Activated T-helper 1 cell treated with anti-CD3 and anti-CD28 coated beads, Interleukin-2, amount 50 U/mL, for 16 hours (primary cell): Measurements from ENCODE around the gene FNDC8.
"Not testable (repeated sequence)": the region's sequence is repeated elsewhere in the genome, so short reads cannot be mapped to it uniquely, and the experiment has no call there.

ENCODE experiments used
- DNase-seq, 2 donors: peaks; one replicate each; pipeline ENCODE4 v3.0.0-alpha.2; 2020; ENCODE audit warnings: low read depth in 1 of 2, low spot score in 1 of 2

FNDC8 gene

DNA sequence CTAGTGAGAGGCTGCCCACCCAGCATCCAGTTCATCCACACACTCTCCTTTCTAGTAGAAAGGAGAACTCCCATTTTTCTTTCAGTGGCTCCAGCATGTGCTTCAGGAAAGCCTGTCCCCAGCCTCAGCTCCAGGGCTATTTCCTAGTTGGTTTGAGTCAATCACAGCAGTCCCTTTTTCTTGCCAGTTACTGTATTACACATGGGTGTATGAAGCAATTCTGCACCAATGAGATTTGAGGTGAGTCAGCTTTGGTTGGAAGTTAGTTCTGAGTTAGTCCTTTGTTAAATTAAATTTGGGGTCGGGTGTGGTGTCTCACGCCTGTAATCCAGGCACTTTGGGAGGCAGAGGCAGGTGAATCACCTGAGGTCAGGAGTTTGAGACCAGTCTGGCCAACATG lies 26.5 kb upstream of the FNDC8 start:
- no peak for DNase-seq

DNA sequence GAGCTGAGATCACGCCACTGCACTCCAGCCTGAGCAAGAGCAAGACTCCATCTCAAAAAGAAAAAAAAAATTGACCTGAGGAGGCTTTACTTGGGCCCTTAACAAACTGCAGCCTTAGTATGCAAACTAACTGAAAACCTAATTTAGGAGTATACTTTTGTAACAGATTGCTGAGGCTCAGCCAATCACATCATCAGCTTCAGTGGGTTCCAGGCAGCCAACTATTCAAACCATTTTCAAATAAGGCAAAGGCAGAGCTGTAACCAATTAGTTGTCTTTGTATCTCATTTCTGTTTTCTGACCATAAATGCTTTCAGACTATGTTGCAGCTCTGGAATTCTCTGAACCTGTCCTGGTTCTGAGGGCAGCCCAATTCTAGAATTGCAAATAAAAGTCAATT lies 25.7 kb upstream of the FNDC8 start:
- no peak for DNase-seq

DNA sequence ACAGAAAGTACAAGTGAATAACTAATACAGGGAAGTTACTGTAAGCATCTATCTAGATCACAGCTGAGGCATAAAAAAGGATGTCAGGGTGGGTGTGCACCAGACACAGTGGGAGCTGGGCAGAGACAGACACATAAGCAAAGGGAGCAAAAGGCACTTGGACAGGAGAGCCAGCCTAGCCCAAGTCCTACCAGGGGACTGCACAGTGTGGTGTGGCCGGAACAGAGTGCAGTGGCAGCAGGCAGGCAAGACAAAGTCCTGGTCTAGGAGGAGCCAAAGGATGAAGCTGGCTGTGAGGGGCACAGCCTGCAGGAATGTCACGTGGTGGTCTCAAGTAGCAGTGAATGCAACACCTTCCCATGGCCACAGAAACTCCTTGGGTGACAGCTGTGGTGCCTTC lies 23.6 kb upstream of the FNDC8 start:
- no peak for DNase-seq

DNA sequence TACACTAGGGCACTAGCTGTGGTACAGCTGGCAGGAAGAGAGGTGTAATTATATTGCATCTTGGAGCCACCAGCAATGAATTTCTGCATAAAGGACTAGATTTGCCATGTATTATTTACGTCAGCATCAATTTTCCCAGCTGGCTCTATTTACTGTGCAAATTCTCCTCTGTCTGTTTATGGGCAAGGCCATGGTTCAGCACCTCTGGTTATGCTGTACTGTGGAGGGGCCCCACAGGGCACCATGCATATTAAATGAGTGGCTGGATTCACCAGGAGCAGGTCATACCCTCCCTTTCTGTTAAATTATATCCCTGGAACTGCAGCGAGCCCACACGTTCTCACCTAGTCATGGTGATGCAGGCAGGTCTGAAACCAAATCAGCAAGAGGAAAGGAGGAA lies 21.5 kb upstream of the FNDC8 start:
- no peak for DNase-seq

DNA sequence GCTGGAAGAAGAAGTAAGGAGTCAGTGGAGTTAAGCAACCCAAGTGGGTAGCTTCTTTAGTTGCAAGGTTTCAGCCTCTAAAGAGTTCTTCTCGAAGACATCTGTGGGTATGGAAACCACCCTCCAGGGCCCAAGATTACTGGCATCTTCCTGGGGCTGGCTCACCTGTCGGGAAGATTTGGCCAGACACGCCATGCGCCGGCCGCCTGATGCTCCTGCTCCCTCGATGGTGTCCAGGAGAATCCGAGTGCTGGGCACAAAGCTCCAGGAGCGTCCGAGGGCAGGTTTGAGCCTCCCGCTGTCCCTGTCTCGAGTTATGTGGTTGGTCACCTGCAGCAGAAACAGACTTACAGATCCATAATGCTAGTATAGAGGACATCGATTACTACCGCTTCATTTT lies 20.4 kb upstream of the FNDC8 start:
- DNase-seq = no peak

DNA sequence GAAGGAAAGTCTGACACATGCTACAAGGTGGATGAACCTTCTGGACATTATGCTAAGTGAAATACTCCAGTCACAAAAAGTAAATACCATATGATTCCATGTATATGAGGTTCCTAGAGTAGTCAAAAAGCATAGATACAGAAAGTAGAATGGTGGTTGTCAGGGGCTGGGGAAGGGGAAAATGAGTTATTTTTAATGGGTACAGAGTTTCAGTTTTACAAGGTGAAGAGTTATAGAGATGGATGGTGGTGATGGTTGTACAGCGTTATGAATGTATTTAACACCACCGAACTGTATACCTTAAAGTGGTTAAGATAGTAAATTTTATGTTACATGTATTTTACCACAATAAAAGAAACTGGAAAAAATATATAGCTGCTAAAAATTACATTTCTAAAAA lies 19.7 kb upstream of the FNDC8 start:
- no peak for DNase-seq

DNA sequence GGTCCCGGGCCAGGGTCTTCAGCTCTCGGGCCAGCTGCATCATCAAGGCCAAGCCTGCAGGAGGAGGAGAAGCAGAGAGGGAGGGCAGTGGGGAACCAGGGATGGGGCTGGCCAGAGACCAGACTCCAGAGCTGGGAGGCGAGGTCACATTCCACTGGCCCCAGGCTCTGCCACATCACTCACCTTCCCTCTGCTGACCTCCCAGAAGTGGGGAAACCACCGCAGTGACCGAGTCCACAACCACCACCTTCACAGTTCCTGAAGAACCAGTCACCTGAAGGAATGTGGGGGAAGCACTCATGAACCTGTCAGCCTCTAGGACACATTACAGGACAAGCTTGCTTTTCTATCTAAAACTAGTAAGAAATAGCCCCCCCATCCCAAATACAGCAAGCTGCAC lies 18.1 kb upstream of the FNDC8 start:
- DNase-seq = no peak

DNA sequence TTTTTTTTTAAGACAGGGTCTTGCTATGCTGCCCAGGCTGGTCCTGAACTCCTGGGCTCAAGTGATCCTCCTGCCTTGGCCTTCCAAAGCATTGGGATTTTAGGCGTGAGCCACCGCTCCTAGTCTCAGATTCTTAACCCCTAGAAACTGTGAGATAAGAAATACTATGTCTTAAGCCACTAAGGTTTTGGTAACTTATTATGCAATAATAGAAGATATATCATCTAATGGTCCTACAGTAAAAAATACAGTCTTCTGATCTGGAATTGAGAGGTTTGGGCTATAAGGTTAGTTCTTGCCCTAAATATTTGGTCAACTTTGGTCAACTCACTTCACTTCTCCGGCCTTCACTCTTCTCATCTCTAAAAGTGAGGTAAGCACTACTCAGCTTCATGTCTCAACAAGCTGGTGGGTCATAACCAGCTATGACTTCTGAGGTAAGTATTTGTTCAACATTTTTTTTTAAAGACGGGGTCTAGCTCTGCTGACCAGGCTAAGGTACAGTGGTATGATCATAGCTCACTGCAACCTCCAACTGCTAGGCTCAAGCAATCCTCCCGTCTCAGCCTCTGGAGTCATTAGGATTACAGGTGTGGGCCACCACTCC lies 16.5 kb upstream of the FNDC8 start:
- DNase-seq = no peak

DNA sequence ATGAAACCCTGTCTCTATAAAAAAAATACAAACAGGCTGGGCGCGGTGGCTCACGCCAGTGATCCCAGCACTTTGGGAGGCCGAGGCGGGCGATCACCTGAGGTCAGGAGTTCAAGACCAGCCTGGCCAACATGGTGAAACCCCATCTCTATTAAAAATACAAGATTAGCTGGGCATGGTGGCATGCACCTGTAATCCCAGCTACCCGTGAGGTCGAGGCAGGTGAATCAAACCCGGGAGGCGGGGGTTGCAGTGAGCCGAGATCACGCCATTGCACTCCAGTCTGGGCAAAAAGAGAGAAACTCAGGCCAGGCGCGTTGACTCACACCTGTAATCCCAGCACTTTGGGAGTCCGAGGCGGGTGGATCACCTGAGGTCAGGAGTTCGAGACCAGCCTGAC lies 10.6 kb upstream of the FNDC8 start:
- not testable (repeated sequence) for DNase-seq

DNA sequence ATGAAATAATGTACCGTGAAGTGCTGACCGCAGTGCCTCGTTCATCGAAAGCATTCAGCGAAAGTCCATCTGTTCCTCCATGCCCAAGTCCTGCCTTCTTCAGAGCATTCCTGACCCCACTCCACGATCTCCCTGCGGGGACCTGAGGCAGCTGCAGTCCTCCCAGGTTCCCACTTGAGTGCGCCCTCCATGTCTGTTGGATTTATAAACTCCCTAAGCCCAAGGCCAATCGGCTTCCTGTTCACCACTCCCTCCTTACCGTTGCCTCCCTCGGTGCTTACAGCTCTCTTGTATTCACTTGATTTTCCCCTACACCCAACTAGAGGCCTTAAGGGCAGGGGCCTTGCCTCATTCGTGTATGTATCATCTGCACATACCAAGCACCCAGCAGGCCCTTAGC lies 4.6 kb upstream of the FNDC8 start:
- DNase-seq = no peak

DNA sequence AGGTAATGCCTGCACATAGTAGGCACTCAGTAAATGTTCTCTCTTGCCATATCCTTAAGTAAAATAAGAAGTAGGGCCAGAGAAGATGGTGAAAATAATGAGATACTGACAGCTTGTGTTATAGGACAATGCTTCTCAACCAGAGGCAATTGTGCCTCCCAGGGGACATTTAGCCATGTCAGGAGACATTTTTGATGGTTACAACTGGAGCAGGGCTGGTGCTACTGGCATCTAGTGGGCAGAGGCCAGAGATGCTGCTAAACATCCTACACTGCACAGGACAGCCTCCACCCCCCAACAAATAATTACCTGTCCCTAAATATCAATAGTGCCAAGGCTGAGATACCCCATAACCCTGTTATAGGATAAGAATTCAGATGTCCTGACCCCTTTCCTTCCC lies 3.4 kb upstream of the FNDC8 start:
- DNase-seq = no peak

DNA sequence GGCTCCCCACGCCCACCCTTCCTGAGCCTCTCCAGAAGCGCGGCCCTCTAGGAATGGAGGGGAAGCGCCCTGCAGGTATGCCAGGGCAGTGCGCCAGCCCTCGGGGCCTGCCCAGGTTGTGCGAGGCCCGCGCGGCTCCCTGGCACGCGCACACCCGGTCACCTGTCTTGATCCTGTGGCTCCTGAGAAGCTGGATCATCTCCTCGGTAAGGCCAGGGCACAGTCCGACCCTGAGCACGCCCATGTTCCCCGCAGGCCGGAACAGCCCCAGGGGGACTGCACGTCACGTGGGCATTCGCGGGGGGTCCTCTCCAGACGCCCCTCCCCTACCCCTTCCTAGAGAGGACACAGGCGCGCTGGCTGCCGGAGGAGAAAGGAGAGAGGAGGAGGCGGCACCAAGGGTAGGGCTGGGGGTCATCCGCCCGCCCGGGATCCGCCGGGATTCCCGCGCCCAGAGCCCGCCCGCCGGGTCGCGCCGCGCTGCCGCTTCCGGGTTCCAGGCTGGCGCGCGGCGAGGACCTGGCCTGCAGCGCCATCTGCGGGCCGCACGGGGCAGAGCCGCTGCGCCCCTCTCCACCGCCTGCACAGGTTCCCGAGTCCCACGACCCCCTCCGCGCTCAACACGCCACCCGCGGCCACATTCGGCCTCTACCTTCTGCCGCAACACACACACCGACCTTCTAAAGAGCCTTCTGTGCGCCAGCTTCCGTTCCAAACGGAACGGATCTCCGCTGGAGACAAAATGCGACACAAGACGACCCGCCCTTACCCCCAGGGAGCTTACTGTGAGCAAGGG lies 1.8 kb upstream of the FNDC8 start, which contains the start of gene RAD51D:
Gene RAD51D (minus strand): TSS at position 491 of the 796 bp plus-strand sequence. CDS start 247 bp downstream, at position 244.
- DNase-seq = peak; percentile 52 to 69

DNA sequence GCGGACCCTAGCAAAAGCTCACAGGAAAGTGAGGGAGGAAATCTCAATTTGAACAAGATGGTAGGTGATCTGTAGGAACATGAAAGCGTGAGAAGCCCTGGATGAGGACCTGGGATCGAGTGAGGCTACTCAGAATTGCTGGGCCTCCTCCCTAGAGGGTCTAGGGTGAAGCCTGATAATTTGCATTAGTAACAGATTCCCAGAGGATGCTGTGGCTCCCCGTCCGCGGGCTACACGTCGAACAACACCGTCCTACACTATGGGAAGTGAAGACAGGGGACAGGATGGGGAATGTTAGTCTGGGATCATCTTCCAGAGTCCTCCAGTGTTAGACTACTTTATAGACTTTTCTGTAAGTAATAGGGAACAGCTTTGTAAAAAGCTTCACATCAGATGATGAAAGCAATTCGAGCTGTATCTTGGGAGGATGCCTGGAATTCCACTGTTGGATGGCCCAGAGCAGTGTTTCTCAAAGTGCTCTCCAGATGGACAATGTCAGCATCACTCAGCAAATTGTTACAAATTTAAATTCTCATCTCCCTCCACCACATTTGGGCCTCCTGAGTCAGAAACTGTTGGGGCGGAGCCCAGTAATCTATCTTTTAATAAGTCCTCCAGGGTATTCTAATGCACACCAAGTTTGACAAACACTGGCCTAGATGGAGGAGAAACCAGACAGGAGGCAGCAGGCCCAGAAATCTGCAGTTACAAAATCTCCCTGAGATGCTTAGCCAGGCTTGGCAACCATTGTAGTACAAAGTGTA lies 6.5 kb downstream of the FNDC8 start:
- no peak for DNase-seq

DNA sequence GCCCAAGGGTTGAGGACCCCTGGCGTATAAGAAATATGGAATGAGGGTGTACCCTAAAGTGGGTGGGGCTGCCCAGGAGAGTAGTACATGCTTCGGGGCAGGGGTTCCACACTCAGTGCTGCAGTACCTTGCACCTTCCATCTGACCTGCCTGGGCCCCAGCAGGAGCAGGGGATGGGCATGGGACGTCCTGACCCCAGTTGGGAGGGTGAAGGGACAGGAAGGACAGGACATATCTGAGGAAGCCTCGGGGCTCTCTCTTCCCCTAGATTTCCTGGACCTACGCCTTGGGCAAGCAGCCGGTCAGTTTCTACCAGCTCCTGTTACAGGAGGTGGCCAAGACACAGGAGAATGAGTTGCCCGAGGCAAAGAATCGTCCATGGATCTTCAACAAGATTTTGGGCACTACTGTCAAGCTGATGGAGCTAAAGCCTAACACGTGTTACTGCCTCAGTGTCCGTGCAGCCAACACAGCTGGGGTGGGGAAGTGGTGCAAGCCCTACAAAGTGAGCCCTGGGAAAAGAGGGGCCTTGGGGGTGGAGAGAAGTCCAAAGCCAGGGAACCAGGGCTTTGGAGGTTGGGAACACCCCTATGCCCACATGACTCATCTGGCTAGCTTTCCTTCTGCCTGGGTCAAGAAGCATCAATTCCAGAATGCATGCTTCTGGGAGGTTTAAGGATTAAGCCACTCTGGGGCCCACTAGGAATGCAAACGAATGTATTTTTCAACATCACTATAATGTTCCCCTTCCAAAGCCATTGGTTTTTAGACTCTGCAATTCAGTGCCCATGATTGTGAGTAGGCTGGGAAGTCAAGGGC lies 7.9 kb downstream of the FNDC8 start:
- DNase-seq = no peak

DNA sequence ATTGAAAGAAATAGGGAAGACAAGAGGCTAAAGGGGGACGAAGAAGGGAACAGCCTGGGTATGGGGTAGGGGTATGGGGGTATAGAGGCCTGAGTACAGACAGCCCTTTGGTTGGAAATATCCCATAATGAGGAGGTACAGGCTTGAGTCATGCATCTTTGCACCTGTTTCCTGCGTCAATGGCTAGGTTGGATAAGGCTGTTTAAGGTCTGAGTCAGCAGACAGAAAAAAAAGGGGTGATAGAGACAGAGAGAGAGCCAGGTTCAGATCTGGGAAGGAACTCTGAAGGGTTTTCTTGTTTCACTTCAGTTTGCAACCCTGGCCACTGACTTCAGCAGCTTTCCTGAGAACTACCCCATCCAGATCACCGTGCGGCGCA lies 8.5 kb downstream of the FNDC8 start:
- no peak for DNase-seq

DNA sequence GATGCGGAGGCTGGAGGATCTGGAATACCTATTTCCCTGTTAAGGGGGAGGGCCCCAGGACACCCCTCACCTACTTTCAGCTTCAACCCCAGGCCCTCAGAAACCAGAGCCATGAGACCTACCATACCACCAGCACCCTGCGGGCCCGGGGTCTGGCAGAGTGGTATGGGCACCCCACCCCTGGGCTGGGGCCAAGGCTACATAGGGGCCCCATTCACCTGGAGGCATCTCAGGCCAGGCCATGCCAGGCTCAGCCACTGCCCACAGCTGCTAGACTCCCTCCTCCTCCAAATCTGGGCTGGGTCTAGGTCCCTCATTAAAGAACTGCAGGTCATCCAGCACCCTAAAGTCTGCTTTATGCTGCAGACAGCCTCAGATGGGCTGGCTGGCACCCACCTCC lies 9.0 kb downstream of the FNDC8 start:
- no peak for DNase-seq

DNA sequence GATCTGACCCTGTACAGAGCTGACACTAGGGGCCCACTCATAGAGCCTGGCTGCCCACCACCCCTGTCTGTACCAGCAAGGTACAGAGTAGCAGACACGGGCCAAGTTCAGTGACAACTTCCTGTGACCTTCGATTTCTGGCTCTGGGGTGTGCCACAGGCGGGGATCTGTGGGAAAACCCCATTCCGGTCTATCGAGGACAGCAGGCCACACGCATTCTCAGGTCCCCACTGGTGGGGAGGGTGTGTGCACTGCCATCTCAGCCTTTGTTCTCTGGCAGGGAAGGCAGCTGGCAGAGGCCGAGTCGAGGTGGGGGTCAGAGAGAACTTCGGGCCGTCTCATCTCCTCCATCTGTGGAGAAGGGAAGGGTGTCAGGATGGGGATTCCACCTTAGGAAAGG lies 10.7 kb downstream of the FNDC8 start:
- DNase-seq = no peak

DNA sequence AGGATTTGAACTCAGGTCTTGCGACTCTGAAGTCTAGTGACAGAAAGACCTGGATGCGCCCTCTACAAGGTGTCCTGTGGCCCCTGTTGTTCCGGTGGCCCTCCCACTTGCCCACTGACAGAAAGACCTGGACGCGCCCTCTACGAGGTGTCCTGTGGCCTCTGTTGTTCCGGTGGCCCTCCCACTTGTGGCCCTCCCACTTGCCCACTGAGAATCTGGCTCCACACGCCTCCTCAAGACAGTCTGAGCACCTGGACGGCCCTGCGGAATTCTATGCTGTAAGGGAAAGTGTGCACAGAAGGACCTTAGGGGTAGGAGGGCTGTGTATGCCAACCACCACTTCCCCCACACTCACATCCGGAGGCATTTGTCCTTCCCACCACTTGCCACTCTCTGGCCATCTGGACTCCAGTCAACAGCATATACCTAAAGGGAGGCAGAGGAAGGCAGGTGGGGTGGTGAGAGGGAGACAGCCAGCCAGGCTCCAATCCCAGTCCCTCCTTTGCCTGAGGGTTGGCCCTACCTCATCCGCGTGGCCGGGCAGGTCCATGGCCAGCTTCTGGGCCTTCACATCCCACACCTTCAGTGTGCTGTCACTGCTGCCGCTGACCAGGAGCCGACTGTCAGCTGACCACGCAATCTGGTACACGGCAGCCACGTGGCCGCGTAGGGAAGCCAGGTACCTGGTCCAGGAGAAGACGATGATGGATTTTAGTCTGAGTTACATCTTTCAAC lies 11.6 kb downstream of the FNDC8 start:
- DNase-seq = no peak

DNA sequence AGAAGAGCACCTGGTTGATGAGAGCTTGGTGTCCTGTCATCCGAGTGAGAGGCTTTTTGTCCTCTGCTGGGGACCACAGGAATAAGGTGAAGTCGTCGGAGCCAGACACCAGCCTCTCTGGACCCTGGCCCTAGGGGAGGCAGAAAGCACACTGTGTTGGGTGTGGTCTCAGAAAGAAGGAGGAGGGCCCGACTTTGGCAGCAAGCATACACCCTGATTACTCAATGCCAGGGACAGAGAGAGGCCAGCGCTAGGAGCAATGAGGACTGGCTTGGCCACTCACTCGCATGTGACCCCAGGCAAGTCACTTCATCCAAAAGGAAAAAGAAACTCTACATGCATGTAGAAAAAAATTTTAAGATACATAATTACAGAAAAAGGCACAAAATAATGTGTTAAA lies 13.9 kb downstream of the FNDC8 start:
- DNase-seq = no peak

DNA sequence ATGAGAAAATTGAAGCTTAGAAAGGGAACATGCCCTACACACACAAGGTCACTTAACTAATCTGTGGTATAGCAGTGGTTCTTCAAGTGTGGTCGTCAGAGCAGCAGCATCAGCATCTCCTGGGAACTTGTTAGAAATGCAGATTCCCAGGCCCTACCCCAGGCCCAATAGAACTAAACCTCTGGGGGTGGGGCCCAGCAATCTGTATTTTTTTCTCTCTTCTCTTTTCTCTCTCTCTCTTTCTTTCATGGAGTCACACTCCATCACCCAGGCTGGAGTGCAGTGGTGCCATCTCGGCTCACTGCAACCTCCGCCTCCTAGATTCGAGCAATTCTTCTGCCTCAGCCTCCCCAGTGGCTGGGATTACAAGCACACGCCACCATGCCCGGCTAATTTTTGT lies 16.8 kb downstream of the FNDC8 start:
- DNase-seq = no peak
